NB4 (cell line): Measurements from ENCODE around the gene INKA1.

Experiments
- TF ChIP-seq, protein P1 (sequence below): IDR thresholded peaks from one replicate; pipeline ENCODE4 v1.5.1; 2012; ENCODE audit warnings: low read depth, low read length
- TF ChIP-seq, protein P2 (sequence below): IDR thresholded peaks from 2 replicates; pipeline ENCODE4 v1.6.1; 2011; ENCODE audit warnings: low read depth, low read length

DNA sequence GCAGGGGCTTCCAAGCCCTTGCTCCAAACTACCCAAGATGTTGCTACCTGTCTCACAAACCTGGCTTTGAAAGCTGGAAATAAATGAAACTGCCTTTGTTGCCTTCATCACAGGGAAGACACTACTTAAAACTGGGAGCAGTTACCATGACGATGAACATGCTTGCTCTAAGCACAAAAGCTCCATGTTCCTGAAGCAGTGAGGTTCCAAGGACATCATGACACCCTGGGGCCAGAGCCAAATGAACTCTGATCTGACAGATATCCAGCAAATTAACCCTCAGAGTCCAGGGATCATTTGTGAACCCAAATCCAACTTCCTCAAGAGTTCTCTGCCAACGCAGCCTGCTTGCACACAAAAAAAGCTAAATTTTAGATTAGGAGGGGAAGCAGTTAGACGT lies 42.6 kb downstream of the INKA1 start:
- TF ChIP-seq, protein P1, sequence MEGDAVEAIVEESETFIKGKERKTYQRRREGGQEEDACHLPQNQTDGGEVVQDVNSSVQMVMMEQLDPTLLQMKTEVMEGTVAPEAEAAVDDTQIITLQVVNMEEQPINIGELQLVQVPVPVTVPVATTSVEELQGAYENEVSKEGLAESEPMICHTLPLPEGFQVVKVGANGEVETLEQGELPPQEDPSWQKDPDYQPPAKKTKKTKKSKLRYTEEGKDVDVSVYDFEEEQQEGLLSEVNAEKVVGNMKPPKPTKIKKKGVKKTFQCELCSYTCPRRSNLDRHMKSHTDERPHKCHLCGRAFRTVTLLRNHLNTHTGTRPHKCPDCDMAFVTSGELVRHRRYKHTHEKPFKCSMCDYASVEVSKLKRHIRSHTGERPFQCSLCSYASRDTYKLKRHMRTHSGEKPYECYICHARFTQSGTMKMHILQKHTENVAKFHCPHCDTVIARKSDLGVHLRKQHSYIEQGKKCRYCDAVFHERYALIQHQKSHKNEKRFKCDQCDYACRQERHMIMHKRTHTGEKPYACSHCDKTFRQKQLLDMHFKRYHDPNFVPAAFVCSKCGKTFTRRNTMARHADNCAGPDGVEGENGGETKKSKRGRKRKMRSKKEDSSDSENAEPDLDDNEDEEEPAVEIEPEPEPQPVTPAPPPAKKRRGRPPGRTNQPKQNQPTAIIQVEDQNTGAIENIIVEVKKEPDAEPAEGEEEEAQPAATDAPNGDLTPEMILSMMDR = no peak
- TF ChIP-seq, protein P2, sequence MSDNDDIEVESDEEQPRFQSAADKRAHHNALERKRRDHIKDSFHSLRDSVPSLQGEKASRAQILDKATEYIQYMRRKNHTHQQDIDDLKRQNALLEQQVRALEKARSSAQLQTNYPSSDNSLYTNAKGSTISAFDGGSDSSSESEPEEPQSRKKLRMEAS = no peak
